NOMO-1 treated with dmso at 0.1 percent for 144 hours (cell line): ENCODE data around the gene ARAP1.

Experiments used
- DNase-seq: peaks from one replicate; lab custom pipeline; 2025; ENCODE audit not compliant: unreplicated experiment; lab: John Stamatoyannopoulos, UW

The ARAP1 gene

DNA sequence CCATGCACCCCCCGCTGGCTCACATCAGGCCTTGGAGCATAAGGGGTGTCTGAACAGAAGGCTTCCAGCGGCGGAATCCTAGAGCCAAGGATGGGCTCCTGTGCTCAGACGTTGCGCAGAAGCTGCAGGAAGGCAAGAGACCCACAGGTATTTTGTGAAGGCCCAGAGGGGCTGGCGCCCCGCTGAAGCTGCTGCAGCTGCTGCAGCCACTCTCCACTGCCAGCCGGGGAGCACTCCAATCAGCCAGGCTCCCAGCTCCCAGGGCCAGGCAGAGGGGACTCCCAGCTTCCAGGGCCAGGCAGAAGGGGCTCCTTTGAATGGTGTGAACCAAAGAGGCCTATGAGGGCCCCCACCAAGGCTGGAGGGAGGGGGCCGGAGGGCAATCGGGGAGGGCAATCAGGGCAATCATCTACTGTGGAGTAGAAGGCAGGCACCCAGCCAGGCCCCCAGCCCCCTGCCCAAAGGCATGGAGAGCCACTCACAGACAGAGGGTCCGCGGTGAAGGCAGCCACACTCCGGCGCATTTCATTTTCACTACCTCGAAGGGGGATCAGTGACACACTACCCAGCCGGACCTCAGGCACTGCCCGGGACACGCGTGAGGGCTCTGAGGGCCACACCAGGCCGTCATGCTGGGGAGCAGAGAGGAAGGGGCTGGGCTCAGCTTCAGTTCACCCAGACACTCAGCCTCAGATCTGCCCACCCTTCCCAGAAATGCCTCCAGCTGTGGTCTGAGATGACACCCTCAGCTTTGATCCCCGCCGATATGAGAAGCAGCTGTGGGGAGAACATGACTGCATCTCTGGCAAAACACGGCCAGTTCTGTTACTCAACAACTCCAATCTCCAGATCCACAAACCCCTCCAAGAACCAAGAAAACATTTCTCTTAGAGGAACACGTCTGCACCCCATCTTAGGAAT is 66.4 kb downstream of the ARAP1 start:
- no peak for DNase-seq

GRCh38 chr11:72684236-72684912 is 67.8 kb downstream of the ARAP1 start:
- no peak for DNase-seq

- DNase-seq, result no peak
These were observed 68.4 kb downstream of the ARAP1 start for GRCh38 chr11:72683782-72684200.

- DNase-seq, result no peak
These were observed 69.4 kb downstream of the ARAP1 start for GRCh38 chr11:72682858-72683243.

GRCh38 chr11:72682238-72682857 is 69.9 kb downstream of the ARAP1 start:
- no peak for DNase-seq

GRCh38 chr11:72681226-72682153 is 70.7 kb downstream of the ARAP1 start:
- DNase-seq, result no peak

GRCh38 chr11:72680624-72681158 is 71.5 kb downstream of the ARAP1 start:
- no peak for DNase-seq

GRCh38 chr11:72679869-72680268 is 72.3 kb downstream of the ARAP1 start:
- DNase-seq, result no peak

GRCh38 chr11:72678524-72678923 is 73.7 kb downstream of the ARAP1 start:
- no peak for DNase-seq

DNA sequence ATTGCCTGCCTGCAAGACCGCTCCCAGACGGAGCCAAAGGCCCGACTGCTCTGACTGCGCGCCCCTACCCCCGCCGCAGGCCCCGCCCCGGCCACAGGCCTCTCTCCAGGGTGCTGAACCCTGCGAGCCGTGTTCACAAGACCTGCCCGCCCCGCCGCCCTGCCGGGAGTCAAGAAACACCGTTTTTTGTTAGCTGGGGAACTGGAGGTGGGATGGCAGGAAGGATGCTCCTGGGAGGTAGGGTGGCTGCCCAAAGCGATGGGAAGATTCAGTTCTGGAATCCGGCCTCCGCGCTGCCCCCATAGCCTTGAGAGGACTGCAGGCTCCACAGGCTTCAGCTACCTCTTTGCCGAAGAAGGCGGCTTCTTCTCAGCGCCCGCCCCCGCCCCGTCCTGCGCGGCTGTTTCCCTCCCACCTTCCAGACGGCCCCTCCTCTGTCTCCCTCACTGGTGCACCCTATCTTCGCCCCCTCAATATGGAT is 75.3 kb downstream of the ARAP1 start:
- DNase-seq, result no peak

DNA sequence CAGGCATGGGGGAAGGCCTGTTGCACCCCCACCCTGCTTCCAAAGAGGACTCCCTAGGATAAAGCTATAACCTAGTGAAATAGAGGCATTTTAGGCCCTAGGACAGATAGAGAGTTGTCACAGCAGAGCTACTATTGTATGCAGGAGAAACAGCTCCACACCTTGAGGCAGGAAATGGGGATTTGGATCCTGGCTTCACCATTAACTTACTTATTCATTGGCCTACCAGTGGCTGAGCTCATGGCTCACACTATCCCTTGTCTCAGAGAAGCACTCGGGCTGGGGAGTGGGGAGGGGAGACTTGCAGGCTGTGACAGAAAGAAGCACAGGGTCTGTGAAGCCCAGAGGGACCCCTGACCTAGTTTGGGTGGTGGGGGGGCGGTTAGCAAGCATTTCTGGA is 77.0 kb downstream of the ARAP1 start:
- DNase-seq, result no peak

DNA sequence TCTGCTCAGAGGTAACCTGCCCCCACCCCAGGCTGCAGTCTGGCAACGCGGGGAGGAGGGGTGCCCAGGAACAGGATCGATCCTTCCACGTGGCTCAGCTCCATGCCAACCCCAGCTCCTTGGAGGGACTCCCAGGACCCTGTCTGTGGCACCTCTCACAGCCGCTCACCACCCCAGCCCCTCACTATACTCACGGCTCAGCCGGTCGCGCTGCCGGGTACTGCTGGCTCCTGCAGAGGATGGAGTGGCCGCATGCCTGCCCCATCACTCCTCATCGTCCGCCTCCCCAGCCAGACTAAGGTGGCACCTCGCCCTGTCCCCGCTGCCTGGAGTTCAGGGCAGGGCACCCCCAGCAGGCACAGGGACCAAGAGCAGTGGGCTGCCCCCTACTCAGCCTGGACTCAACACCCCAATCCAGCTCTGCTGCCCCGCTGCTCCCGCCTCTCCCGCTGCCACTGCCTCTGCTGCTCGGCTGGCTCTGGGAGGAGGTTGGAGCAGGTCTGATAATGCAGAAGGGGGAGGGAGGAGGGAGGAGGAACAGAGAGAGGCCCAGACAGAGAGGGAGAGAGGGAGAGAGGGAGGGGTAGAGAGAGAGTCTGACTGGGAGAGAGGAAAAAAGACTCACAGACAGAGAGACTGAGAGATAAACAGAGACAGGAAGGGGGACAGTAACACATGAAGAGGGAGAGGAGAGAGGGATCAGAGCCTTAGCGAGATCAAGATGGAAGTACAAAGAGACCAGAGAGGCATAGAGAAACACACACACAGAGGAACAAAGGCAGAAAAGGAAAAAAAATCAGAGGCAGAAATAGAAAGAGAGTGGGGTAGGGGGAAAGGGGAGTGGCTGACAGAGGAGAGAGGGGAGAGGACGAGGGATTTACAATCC is 78.0 kb downstream of the ARAP1 start, which contains the start of gene PDE2A:
Gene PDE2A (minus strand): TSS at position 480 of the 886 bp plus-strand sequence. CDS start 215 bp downstream, at position 265.
- no peak for DNase-seq

GRCh38 chr11:72673284-72673942 is 78.8 kb downstream of the ARAP1 start:
- no peak for DNase-seq

DNA sequence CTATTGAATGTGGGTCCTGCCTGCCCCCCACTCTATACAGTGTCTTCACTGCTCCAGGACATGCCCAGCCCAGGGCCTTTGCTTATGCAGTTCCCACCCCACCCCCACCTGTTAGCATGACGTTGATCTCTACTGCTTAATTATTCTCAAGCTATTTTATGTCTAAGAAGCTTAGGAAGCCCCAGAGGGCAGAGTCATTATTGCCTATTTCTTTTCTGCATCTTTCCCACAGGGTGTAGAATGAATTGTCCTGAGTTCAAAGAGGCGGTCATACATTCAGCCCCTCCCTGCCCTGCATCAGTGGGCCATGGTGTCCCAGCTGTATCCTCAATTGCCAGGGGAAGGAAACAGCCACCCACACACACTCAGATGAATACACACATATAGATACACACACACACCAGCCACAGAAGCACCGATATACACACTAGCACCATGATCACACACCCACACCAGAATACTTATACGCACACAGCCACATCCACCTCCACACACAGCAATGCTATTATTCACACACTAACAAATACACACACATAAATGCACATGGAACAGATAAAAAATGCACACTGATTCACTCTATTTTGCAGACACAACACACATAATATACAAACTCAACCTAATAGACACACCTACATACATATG is 79.5 kb downstream of the ARAP1 start:
- DNase-seq, result no peak

DNA sequence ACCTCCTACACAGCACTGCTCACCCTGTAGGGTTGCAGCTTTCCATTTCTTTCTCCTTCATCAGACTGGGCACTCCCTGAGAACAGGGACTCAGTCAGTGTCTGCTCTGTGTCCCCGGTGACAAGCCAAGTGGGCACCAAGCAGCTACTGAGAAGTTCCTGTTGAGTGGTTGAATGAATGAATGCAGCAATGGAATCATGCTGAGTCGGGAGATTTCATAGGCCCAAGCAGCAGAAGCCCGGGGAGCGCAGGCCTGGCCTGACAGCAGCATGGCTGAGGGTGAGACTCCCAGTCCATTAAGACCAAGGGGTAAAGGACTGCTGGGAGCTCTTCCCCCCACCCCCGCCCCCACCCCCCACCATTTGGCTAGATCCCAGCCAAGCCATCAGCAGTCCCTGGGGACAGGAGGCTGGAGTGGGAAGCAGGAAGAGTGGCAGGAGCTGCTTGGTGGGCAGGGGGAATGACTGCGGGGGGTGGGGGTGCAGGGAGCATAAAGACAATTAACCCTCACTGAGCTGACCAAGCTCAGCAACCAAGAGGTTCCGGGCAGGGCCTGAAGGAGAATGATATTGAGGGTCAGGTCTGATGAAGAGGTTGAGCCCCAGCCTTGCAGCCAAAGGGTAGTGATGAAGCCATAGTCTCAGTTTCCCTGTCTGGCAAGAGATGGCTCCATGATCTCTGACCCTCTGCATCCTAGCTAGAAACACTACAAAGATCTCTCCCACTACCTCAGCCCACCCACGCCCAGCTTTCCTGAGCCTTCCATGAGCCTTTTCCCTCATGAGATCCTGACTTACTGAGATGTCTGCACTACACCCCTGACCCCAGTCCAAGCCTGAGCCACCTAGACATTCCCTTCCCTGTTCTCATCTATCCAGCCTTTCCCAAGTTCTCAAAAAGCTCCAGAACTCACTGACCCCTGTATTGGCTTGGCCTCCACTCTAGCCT is 80.8 kb downstream of the ARAP1 start:
- no peak for DNase-seq

DNA sequence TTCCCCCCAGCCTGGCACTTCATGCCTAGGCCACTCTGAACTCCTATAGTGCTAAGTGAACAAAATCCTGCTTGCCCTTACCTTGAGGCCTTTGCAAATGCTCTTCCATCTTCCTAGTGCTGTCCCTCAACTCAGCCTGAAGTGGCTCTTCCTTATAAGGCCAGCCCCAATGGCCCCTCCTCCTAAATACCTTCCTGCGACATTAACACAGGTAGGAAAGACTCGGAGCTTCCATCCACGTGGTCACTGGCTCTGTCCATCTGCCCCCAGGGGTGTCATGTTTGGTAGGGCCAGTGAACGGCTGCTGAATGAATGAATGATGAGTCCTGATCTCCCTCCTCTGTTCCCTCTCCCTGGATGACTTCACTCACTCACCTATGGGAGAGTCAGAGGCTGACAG is 82.2 kb downstream of the ARAP1 start:
- DNase-seq, result no peak

- no peak for DNase-seq
These were observed 82.7 kb downstream of the ARAP1 start for GRCh38 chr11:72669527-72669926.
